Femur (tissue), 1 donor: ENCODE data around the gene CDH3.

Experiments
- DNase-seq: peaks from one replicate; pipeline ENCODE4 v3.0.0-alpha.2; 2017

The CDH3 gene

DNA sequence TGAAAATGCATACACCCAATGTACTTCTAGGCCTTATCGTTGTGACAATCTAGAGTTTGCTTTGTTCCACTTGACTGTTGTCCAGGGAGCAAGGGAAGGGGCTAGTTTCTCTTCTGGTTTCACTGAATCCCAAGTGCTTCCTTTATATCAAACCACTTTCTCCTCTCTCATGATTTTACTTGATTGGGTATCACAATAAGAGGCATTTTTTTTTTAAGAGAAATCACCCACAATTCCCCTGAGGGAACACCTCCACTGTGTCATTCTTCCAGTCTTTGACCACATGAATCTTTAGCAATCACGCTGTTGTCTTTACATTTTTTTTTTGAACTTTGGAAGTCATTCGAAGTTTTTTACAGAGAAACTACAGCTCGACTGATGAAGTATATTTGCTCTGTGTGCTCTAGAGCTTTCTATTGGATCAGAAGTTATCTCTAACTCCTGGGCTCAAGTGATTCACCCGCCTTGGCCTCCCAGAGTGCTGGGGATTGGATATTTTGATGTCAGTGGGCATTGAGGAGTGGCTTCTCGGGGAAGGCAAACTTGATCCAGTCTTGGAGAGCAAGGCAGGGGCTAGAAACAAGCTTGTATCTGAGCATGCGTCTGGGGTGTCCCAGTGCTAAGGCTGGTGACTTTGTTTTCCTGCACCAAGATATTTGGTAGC lies 95.0 kb downstream of the CDH3 start:
- DNase-seq: no peak

DNA sequence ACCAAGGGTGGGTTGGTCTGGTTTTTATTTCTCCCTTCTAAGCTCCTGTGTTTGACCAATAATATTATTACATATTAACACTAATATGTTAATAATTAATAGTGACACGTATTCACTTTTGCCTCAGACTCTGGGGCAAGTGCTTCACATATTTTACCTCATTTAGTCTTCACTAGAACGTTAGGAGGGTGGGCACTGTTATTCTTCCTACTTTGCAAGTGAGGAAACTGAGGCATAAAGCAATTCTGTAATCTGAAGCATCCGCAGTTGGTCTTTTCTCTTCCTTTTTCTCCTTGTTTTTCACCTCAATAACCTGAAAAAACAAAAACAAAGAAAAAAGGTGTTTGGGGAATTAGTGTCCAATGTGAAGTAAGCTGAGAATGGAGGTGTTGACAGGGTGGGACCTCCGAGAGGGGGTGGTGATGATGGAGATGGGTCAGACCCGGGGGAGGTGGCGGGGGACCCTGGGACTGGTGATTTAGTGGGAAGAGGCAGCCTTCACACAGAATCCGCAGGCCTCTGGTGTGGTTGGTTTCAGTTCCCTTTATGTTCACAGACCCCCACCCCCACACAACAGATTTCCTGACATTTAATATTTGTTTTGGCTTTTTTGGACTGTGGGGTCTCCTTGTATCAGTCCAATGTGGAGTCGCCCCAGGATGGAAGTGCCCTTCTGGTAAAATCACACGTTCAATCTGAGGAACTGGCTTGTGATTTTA lies 95.7 kb downstream of the CDH3 start:
- no peak for DNase-seq

DNA sequence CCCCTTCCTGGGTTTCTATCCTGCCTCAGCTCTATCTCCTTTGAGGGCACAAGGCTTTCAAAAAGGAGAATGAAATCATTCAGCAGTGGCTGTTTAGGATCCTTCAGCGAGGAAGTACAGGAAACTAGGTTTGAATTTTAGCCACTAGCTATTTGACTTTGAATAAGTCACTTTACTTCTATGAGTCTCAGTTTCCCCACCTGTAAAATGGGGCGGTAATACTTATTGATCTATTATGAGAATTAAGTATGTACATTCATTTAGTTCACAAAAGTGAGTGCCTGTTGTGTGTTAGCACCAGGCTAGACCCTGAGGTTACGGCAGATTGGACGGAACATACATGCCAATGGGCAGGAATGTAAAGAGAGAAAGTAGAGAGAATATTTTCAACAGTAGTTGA lies 98.6 kb downstream of the CDH3 start:
- DNase-seq: no peak

DNA sequence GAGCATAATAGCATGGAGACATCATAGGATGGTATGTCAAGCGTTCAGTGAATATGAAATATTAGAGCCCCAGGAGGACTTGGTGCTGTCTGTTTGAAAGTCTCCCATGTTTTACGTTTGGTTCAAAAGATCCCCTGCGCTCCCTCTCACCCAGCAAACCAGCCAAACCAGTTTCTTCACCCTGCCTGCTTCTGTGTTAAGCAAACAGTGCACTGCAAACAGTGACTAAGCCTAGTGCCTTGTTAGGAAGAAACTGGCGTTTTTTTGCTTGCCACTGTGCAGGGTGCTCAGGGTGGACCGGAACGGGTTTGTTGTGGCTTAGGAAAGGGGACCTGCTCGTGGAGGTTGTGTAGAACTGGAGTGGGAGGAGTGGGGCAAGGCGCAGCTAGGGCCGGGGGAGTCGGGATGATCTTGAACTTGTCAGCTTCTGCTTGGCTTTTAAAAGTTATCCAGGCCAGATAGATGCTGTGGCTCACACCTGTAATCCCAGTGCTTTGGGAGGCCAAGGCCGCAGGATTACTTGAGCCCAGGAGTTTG lies 99.7 kb downstream of the CDH3 start:
- DNase-seq: no peak

DNA sequence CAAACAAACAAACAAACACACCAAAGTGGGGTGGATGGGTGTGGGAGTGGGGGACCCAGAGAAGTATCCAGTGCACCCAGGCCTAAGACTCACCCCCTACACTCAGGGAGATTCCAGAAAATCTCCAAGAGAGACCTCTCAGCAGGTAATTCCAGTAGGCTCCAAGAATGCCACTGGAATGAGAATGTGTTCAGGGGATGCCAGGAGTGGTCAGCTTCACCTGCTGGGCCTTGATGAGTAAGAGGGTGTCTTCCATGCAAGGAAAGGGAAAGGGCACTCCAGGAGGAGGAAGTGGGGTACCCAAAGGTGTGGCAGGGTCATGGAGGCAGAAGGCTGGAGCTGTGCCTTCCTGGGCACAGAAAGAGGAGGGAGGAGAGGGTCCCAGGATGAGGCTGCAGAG lies 101.8 kb downstream of the CDH3 start:
- DNase-seq: no peak

DNA sequence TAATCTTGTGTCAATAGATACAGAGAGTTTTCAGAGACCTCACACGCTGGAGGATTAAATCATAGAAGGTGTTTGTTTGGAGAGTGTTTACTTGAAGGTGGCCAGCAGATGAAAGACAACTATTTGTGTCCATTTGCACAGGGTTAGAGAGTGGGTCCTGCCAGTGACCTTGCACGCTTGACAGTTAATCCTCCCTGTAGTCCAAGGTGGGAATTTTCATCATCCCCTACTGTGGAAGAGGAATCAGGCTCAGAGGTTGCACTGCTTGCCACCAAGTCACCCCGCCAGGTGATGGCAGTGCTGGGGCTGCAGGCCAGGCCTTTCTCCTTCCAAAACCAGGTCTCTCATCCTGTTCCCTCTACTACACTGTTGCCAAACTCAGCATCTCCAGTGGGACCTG lies 104.3 kb downstream of the CDH3 start:
- DNase-seq: no peak
